A549 (cell line): ENCODE data around the gene S100A1. TPM values are rescaled to one million over a fixed set of nuclear protein-coding genes. Genes with fewer than 3 reads are reported as not detected.
"Not testable (repeated sequence)": the region's sequence is repeated elsewhere in the genome, so short reads cannot be mapped to it uniquely, and the experiment has no call there.

ENCODE experiments used
- ATAC-seq, 2 experiments: fragments of 200-7000 bp in 1 of 2; fragments of >200 bp in 1 of 2; cut with Nextera tagmentation in 1 of 2; cut with Tn5 transposase in 1 of 2; 3 replicates each; pipeline versions ENCODE4 v1.8.0 to v1.9.1; 2018 to 2020; ENCODE audit warnings: mild to moderate bottlenecking in 1 of 2, moderate library complexity in 1 of 2
- CTCF ChIA-PET: fragments of 300-600 bp; sonication (Branson Sonifier 250); formaldehyde crosslinking; extraction: SDS; loops from one replicate; lab custom pipeline; 2021; ENCODE audit warnings: antibody characterized with exemption, inconsistent platforms; lab: Yijun Ruan, JAX
- POLR2A ChIA-PET: fragments of 350-600 bp; formaldehyde crosslinking; extraction: SDS; loops from one replicate; lab custom pipeline; 2021; ENCODE audit warnings: antibody characterized with exemption, inconsistent platforms; lab: Yijun Ruan, JAX
- DNase-seq, 2 experiments: peaks; one replicate each; pipeline versions ENCODE4 v3.0.0 to v3.0.0-alpha.2; 2011 to 2016; ENCODE audit warnings: low read depth in 1 of 2, low spot score in 1 of 2
- FAIRE-seq: peaks from 2 replicates; lab custom pipeline; 2011; peaks lifted over from hg19 to GRCh38; lab: Jason Lieb, UNC
- H3K27ac ChIP-seq, 2 experiments: fragments of >200 bp; sonication (Bioruptor Twin); formaldehyde crosslinking; 3 replicates each; pipeline ENCODE4 v1.5.1; 2016 to 2017
- H3K4me1 ChIP-seq: fragments of >200 bp; sonication (Bioruptor Twin); formaldehyde crosslinking; 3 replicates; pipeline ENCODE4 v1.6.1; 2016
- H3K4me2 ChIP-seq: fragments of >200 bp; sonication (Bioruptor Twin); formaldehyde crosslinking; 3 replicates; pipeline ENCODE4 v1.6.1; 2016
- H3K4me3 ChIP-seq: fragments of >200 bp; sonication (Bioruptor Twin); formaldehyde crosslinking; 3 replicates; pipeline ENCODE4 v1.5.1; 2016
- H3K9me3 ChIP-seq: fragments of >200 bp; sonication (Bioruptor Twin); formaldehyde crosslinking; 3 replicates; pipeline ENCODE4 v1.6.1; 2016
- ATOH8 ChIP-seq: fragments of 250-450 bp; sonication (Bioruptor Pico); IDR thresholded peaks from 2 replicates; pipeline ENCODE4 v1.5.0; 2020; ENCODE audit warnings: low read depth, mild to moderate bottlenecking, moderate library complexity
- CTCF ChIP-seq: fragments of >200 bp; sonication (Bioruptor Twin); formaldehyde crosslinking; IDR thresholded peaks from 3 replicates; pipeline ENCODE4 v1.5.1; 2016
- ESRRA ChIP-seq: fragments of 150-350 bp; IDR thresholded peaks from 2 replicates; pipeline ENCODE4 v1.6.1; 2014; ENCODE audit warnings: mild to moderate bottlenecking, low read length, borderline replicate concordance
- FOXS1 ChIP-seq: fragments of 250-450 bp; sonication (Bioruptor Pico); IDR thresholded peaks from 2 replicates; pipeline ENCODE4 v1.5.0; 2020; ENCODE audit warnings: mild to moderate bottlenecking, moderate library complexity
- HES2 ChIP-seq: fragments of >200 bp; sonication (Bioruptor Twin); formaldehyde crosslinking; IDR thresholded peaks from 2 replicates; pipeline ENCODE4 v1.6.1; 2016
- HEYL ChIP-seq: fragments of 250-450 bp; sonication (Bioruptor Pico); IDR thresholded peaks from 2 replicates; pipeline ENCODE4 v1.8.0; 2021; ENCODE audit warnings: mild to moderate bottlenecking, moderate library complexity
- HOXA7 ChIP-seq: fragments of 250-450 bp; sonication (Bioruptor Pico); IDR thresholded peaks from 2 replicates; pipeline ENCODE4 v1.5.0; 2020; ENCODE audit warnings: mild to moderate bottlenecking, moderate library complexity
- HOXB13 ChIP-seq: fragments of 250-450 bp; sonication (Bioruptor Pico); IDR thresholded peaks from 2 replicates; pipeline ENCODE4 v1.5.0; 2020; ENCODE audit warnings: low read depth, mild to moderate bottlenecking, moderate library complexity
- JUN ChIP-seq, 2 experiments: fragments of >200 bp; sonication (Bioruptor Twin); formaldehyde crosslinking; IDR thresholded peaks; 2 replicates in 1 of 2; 3 replicates in 1 of 2; pipeline ENCODE4 v1.6.1; 2016 to 2017
- JUNB ChIP-seq: fragments of >200 bp; sonication (Bioruptor Twin); formaldehyde crosslinking; IDR thresholded peaks from 2 replicates; pipeline ENCODE4 v1.6.1; 2016
- MAFK ChIP-seq: fragments of 450-650 bp; IDR thresholded peaks from 2 replicates; pipeline ENCODE4 v1.6.1; 2014; ENCODE audit not compliant: partially characterized antibody
- MAX ChIP-seq: IDR thresholded peaks from 2 replicates; pipeline ENCODE4 v1.6.1; 2012
- MAZ ChIP-seq: fragments of 150-350 bp; IDR thresholded peaks from 2 replicates; pipeline ENCODE4 v1.6.1; 2014; ENCODE audit warnings: antibody characterized with exemption, low read depth, low read length, borderline replicate concordance
- MYC ChIP-seq: IDR thresholded peaks from 2 replicates; pipeline ENCODE4 v1.6.1; 2012; ENCODE audit warnings: mild to moderate bottlenecking, inconsistent platforms, low read length, improper control_type of control experiment, borderline replicate concordance
- NPAS2 ChIP-seq: fragments of 250-450 bp; sonication (Bioruptor Pico); IDR thresholded peaks from 2 replicates; pipeline ENCODE4 v1.8.0; 2022; ENCODE audit warnings: mild to moderate bottlenecking, moderate library complexity, borderline replicate concordance
- PBX3 ChIP-seq: IDR thresholded peaks from 2 replicates; pipeline ENCODE4 v1.6.1; 2012
- PHF8 ChIP-seq: fragments of 200-600 bp; sonication (generic); IDR thresholded peaks from 2 replicates; pipeline ENCODE4 v1.6.1; 2016; ENCODE audit warnings: low read depth, mild to moderate bottlenecking, antibody characterized with exemption, moderate library complexity, borderline replicate concordance
- RARB ChIP-seq: fragments of 250-450 bp; sonication (Bioruptor Pico); IDR thresholded peaks from 2 replicates; pipeline ENCODE4 v1.8.0; 2021; ENCODE audit warnings: mild to moderate bottlenecking, moderate library complexity
- SMC3 ChIP-seq: fragments of >200 bp; sonication (Bioruptor Twin); formaldehyde crosslinking; IDR thresholded peaks from 3 replicates; pipeline ENCODE4 v1.6.1; 2018; ENCODE audit warnings: inconsistent platforms
- SREBF2 ChIP-seq: fragments of 450-650 bp; IDR thresholded peaks from 2 replicates; pipeline ENCODE4 v1.6.1; 2014; ENCODE audit warnings: mild to moderate bottlenecking, moderate library complexity
- ZFP36 ChIP-seq: fragments of 450-650 bp; IDR thresholded peaks from 2 replicates; pipeline ENCODE4 v1.6.1; 2014; ENCODE audit warnings: borderline replicate concordance; ENCODE audit not compliant: partially characterized antibody
- ZSCAN20 ChIP-seq: fragments of 250-450 bp; sonication (Bioruptor Pico); IDR thresholded peaks from 2 replicates; pipeline ENCODE4 v1.8.0; 2022; ENCODE audit warnings: mild to moderate bottlenecking, moderate library complexity
- WGBS: methylation state at CpG from one replicate; pipeline ENCODE4 v1.1.6; 2017; ENCODE audit errors: missing lambda C conversion rate; 5-methylcytosine and 5-hydroxymethylcytosine counted together
- polyA plus RNA-seq, 4 experiments: library from polyadenylated mRNA; depleted of rRNA in 3 of 4; stranded (reverse); fragments of >200 nt; fragmentation: RNase III in 1 of 4; extraction: RNeasy Plus Mini Kit Qiagen cat#74134 plus additional on column Dnase treatment in 1 of 4; gene quantifications; 2 replicates in 3 of 4; 3 replicates in 1 of 4; pipeline ENCODE4 v1.2.3, GENCODE V29; 2011 to 2017

The S100A1 gene
- polyA plus RNA-seq, 2 of the 4 experiments (the other 2 are of a cell fraction): 0.59 to 0.97 TPM

GRCh38 chr1:153638261-153638660 is 10.0 kb downstream of the S100A1 start:
- no peak for ATAC-seq
- POLR2A ChIA-PET: interaction anchor here (1.1 to 3.1 kb wide), 2 partner anchors 9 to 66 kb away, joined by 3 to 9 read pairs; no protein-coding TSS in a partner anchor

GRCh38 chr1:153639280-153639679 is 11.0 kb downstream of the S100A1 start:
- WGBS: 77% methylated on average over 3 of the region's 3 CpGs
- POLR2A ChIA-PET: interaction anchor here (3.1 kb wide), 1 partner anchor 67 kb away, joined by 9 read pairs; no protein-coding TSS in a partner anchor

More at GRCh38 chr1:153638261-153638660, 10.0 kb downstream of the S100A1 start:
- TF ChIP-seq NPAS2 (CRISPR knock-in tag) (no peak), HEYL (CRISPR knock-in tag) (no peak), HES2 (no peak), PBX3 (no peak), PHF8 (no peak), ZFP36 (no peak), SREBF2 (no peak), JUNB (no peak), RARB (no peak), HOXA7 (CRISPR knock-in tag) (no peak), ESRRA (no peak), MAFK (no peak), MYC (no peak), HOXB13 (no peak), FOXS1 (CRISPR knock-in tag) (no peak), MAZ (no peak), ATOH8 (CRISPR knock-in tag) (no peak), CTCF (no peak), ZSCAN20 (CRISPR knock-in tag) (no peak), JUN (IDR thresholded peaks at IDR 0.05) (no peak)
- 88% methylated on average over 6 of the region's 6 CpGs for WGBS
- CTCF ChIA-PET: interaction anchor here (0.8 to 3.1 kb wide), 15 partner anchors 8 to 348 kb away, joined by 3 to 19 read pairs (median 5); partner anchors contain the start of genes RAB13, S100A1 and S100A13
- Histone ChIP-seq H3K27ac (no peak overlapping the region), H3K4me2 (no peak overlapping the region), H3K4me1 (peaks cover 20% of the 10 kb centered on the region), H3K4me3 (no peak overlapping the region), H3K9me3 (no peaks in the 10 kb centered on the region)
- DNase-seq (no peak), FAIRE-seq (no peak)

GRCh38 chr1:153640213-153640612 is 12.0 kb downstream of the S100A1 start:
- 94% methylated on average over 5 of the region's 5 CpGs for WGBS
- not testable (repeated sequence) for H3K4me2 ChIP-seq, H3K9me3 ChIP-seq, FAIRE-seq, H3K27ac ChIP-seq, ATAC-seq, H3K4me3 ChIP-seq, DNase-seq
- H3K4me1 ChIP-seq: peaks cover 22% of the 10 kb centered on the region
- POLR2A ChIA-PET: interaction anchor here (0.8 to 3.1 kb wide), 2 partner anchors 8 to 68 kb away, joined by 8 to 9 read pairs; no protein-coding TSS in a partner anchor
- CTCF ChIA-PET: interaction anchor here (0.6 to 1.7 kb wide), 7 partner anchors 11 to 1529 kb away, joined by 3 to 11 read pairs (median 4); partner anchors contain the start of gene S100A13

More at GRCh38 chr1:153639280-153639679, 11.0 kb downstream of the S100A1 start:
- no peak for FAIRE-seq
- Histone ChIP-seq H3K4me1 (peaks cover 24% of the 10 kb centered on the region), H3K9me3 (no peaks in the 10 kb centered on the region), H3K4me3 (no peak overlapping the region), H3K4me2 (no peak overlapping the region), H3K27ac (no peak overlapping the region)
- ATAC-seq: no peak
- no peak for TF ChIP-seq MAX
- TF ChIP-seq JUN (IDR thresholded peaks at IDR 0.05): no peak
- no peak for TF ChIP-seq SMC3
- no peak for TF ChIP-seq FOXS1 (CRISPR knock-in tag)
- no peak for DNase-seq
- CTCF ChIA-PET: interaction anchor here (0.8 to 3.1 kb wide), 8 partner anchors 12 to 130 kb away, joined by 3 to 19 read pairs (median 5); partner anchors contain the start of genes S100A1 and S100A13
